GM20000 (cell line): ENCODE results near the gene GRIK5.

Source experiments
- DNase-seq: peaks from one replicate; pipeline ENCODE4 v3.0.0; 2012; ENCODE audit warnings: low spot score
- TF ChIP-seq, protein P1 (sequence below): IDR thresholded peaks from 2 replicates; pipeline ENCODE4 v1.5.1; 2012; ENCODE audit warnings: mild to moderate bottlenecking, control low read depth; ENCODE audit errors: extremely low read depth, missing control alignments

Gene GRIK5

DNA sequence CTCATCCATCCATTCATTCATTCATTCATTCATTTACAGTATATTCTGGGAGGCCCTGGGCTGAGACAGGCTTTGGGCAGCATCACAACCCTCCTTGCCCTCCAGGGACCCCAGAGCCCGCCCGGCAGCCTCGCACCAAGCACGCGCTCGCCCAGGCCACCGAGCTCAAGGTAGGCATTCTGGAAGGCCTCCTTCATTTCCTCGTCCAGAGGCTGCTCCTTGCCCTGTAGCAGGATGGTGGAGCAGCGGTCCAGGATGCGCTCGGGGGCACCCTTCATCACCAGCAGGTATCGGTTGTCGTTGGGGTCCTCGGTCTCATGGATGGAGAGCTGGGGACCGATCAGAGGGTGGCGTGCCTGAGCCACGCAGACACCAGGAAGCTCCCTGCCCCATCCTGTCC, 91.5 kb downstream of the GRIK5 start:
- DNase-seq = no peak
- TF ChIP-seq, protein P1, sequence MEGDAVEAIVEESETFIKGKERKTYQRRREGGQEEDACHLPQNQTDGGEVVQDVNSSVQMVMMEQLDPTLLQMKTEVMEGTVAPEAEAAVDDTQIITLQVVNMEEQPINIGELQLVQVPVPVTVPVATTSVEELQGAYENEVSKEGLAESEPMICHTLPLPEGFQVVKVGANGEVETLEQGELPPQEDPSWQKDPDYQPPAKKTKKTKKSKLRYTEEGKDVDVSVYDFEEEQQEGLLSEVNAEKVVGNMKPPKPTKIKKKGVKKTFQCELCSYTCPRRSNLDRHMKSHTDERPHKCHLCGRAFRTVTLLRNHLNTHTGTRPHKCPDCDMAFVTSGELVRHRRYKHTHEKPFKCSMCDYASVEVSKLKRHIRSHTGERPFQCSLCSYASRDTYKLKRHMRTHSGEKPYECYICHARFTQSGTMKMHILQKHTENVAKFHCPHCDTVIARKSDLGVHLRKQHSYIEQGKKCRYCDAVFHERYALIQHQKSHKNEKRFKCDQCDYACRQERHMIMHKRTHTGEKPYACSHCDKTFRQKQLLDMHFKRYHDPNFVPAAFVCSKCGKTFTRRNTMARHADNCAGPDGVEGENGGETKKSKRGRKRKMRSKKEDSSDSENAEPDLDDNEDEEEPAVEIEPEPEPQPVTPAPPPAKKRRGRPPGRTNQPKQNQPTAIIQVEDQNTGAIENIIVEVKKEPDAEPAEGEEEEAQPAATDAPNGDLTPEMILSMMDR = no peak

DNA sequence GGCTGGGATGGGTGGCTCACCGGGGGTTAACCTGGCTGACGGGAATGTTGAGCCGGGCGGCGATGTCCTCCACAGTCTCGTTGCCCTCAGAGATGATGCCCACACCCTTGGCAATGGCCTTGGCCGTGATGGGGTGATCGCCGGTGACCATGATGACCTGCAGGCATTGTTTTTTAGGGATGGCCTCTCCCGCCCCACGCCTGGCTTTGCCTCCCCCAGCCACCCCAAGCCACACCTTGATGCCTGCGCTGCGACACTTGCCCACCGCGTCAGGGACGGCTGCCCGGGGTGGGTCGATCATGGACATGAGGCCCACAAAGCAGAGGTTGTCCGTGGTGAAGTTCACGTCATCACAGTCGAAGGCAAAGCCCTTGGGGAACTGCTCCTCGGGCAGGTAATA, 92.1 kb downstream of the GRIK5 start:
- TF ChIP-seq, protein P1 = no peak
- DNase-seq = no peak

DNA sequence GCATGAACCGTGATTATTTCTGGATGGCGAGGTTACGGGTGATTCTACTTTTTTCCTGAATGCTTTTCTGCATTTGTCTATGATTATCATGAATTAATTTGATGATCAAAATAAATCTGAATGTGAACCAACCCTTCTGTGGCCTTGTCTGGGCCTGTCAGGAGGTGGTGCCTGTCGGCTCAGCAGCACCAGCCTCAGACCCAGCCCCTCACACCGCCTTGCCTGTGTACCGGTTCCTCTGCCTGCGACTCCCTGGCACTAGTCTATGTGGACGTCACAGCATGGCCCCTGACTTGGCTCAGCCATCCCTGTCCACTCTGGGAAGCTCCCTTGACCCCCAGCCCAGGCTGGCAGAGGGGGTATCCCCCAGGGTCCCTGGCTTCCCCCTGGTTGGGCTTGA, 95.4 kb downstream of the GRIK5 start:
- DNase-seq = no peak
- TF ChIP-seq, protein P1 = no peak

DNA sequence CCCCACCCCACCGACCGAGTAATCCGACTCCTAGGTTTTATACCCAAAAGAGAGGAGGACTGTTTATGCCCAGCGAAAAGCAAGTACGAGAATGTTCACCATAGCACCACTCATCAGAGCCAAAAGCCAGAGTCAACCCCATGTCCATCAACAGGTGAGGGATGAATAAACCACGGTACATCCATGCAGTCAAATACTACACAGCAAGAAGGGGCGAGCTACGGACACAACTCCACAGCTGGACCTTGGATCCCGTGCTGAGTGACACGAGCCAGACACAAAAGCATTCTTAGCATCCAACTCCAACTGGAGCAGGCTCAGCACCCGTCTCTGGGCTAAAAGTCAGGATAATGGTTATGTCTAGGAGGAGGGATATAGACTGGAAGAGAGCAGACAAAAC, 98.6 kb downstream of the GRIK5 start:
- DNase-seq = no peak
- TF ChIP-seq, protein P1 = no peak

- DNase-seq = no peak
- TF ChIP-seq, protein P1 = no peak
These were observed 100.1 kb downstream of the GRIK5 start for GRCh38 chr19:41969772-41970458.

GRCh38 chr19:41968751-41969595, 101.0 kb downstream of the GRIK5 start:
- TF ChIP-seq, protein P1 = no peak
- no peak for DNase-seq

GRCh38 chr19:41967054-41967783, 102.8 kb downstream of the GRIK5 start:
- DNase-seq = no peak
- TF ChIP-seq, protein P1 = no peak
